ENCODE data around the gene PTPRN2.

- no peak for TF ChIP-seq EP300 (IDR thresholded peaks at IDR 0.05)
- TF ChIP-seq CTCF (IDR thresholded peaks at IDR 0.05): no peak
These were observed 813.1 kb downstream of the PTPRN2 start for GRCh38 chr7:157774495-157774894.

All from sigmoid colon (tissue), 4 donors.